Upper lobe of left lung (tissue), 6 donors: Measurements from ENCODE around the gene ATP12A. TPM values are rescaled to one million over a fixed set of nuclear protein-coding genes. Genes with fewer than 3 reads are reported as not detected.

ENCODE experiments used
- ATAC-seq, 2 donors: fragments of 200-7000 bp; cut with Tn5 transposase; one replicate each; pipeline ENCODE4 v1.9.1; 2022; ENCODE audit warnings: mild to moderate bottlenecking in 2 of 2, moderate library complexity in 2 of 2; ENCODE audit not compliant: low FRiP score in 2 of 2
- DNase-seq, 2 donors: peaks; one replicate each; pipeline ENCODE4 v3.0.0-alpha.2; 2019 to 2020
- H3K27ac ChIP-seq, 4 donors: fragments of 200-600 bp; sonication (generic); one replicate each; pipeline ENCODE4 v1.5.1; 2016 to 2019
- H3K27me3 ChIP-seq, 4 donors: fragments of 200-600 bp; sonication (generic); one replicate each; pipeline ENCODE4 v1.5.1; 2017 to 2019
- H3K36me3 ChIP-seq, 4 donors: fragments of 200-600 bp; sonication (generic); one replicate each; pipeline ENCODE4 v1.5.1; 2016 to 2019
- H3K4me1 ChIP-seq, 4 donors: fragments of 200-600 bp; sonication (generic); one replicate each; pipeline ENCODE4 v1.5.1; 2018 to 2019
- H3K4me3 ChIP-seq, 4 donors: fragments of 200-600 bp; sonication (generic); one replicate each; pipeline ENCODE4 v1.5.1; 2017 to 2019; ENCODE audit warnings: mild to moderate bottlenecking in 2 of 4, moderate library complexity in 1 of 4
- H3K9me3 ChIP-seq, 4 donors: fragments of 200-600 bp; sonication (generic); one replicate each; pipeline ENCODE4 v1.5.1; 2018 to 2019
- CTCF ChIP-seq, 6 experiments: fragments of 450-650 bp in 4 of 6; fragments of 200-600 bp in 2 of 6; sonication (generic) in 2 of 6; IDR thresholded peaks; one replicate each; pipeline ENCODE4 v1.5.1; 2016 to 2019; ENCODE audit warnings: antibody characterized with exemption in 6 of 6
- EP300 ChIP-seq, 4 donors: sonication (generic); formaldehyde crosslinking; IDR thresholded peaks; one replicate each; pipeline ENCODE4 v1.5.1; 2017; ENCODE audit warnings: antibody characterized with exemption in 4 of 4, control low read depth in 2 of 4
- POLR2A ChIP-seq, 4 donors: fragments of 450-650 bp; IDR thresholded peaks; one replicate each; pipeline ENCODE4 v1.5.1; 2016 to 2017; ENCODE audit warnings: antibody characterized with exemption in 4 of 4, mild to moderate bottlenecking in 2 of 4
- POLR2AphosphoS5 ChIP-seq, 2 donors: sonication (generic); formaldehyde crosslinking; IDR thresholded peaks; one replicate each; pipeline ENCODE4 v1.5.1; 2017; ENCODE audit warnings: antibody characterized with exemption in 2 of 2
- WGBS, 2 donors: methylation state at CpG; one replicate each; pipeline ENCODE4 v1.1.5; 2017 to 2018; 5-methylcytosine and 5-hydroxymethylcytosine counted together
- total RNA-seq, 6 donors: library from RNA; depleted of rRNA in 4 of 6; stranded (reverse); fragments of >200 nt in 4 of 6; gene quantifications; one replicate each; pipeline versions ENCODE4 v1.1.0 to v1.2.1, GENCODE V29; 2016 to 2021
- donor health status: DM: no; HTN: no; CAD: no; lungs with moderate emphysema.
- donor health status: DM: no; HTN: yes; CAD: no; lungs with severe emphysema.

ATP12A gene
- total RNA-seq, 6 donors from 2014 or later: 0.22 to 10.0 (median 0.34) TPM; not detected in 1

GRCh38 chr13:24706886-24707585 lies 26.8 kb downstream of the ATP12A start:
- no peak overlapping the region for H3K27ac ChIP-seq
- no peaks in the 10 kb centered on the region for H3K4me1 ChIP-seq
- H3K36me3 ChIP-seq: no peaks in the 10 kb centered on the region
- WGBS, 2 donors: 88 to 91% methylated on average over 12 to 14 of the region's 14 CpGs
- H3K9me3 ChIP-seq: no peaks in the 10 kb centered on the region
- DNase-seq (no peak), ATAC-seq (no peak)
- TF ChIP-seq CTCF (IDR thresholded peaks at IDR 0.05): no peak
- no peak for TF ChIP-seq POLR2AphosphoS5 (IDR thresholded peaks at IDR 0.05)
- TF ChIP-seq POLR2A (IDR thresholded peaks at IDR 0.05): no peak
- no peak for TF ChIP-seq EP300 (IDR thresholded peaks at IDR 0.05)
- H3K4me3 ChIP-seq: no peak overlapping the region
- H3K27me3 ChIP-seq: no peaks in the 10 kb centered on the region

- no peak overlapping the region for H3K27ac ChIP-seq
- ATAC-seq (no peak), DNase-seq (no peak)
- H3K4me1 ChIP-seq: no peaks in the 10 kb centered on the region
- TF ChIP-seq CTCF (IDR thresholded peaks at IDR 0.05) (no peak), POLR2AphosphoS5 (IDR thresholded peaks at IDR 0.05) (no peak), EP300 (IDR thresholded peaks at IDR 0.05) (no peak), POLR2A (IDR thresholded peaks at IDR 0.05) (no peak)
- H3K36me3 ChIP-seq: no peaks in the 10 kb centered on the region
- 66 to 70% methylated on average over 16 to 18 of the region's 18 CpGs for WGBS, 2 donors
- H3K27me3 ChIP-seq: no peaks in the 10 kb centered on the region
- H3K9me3 ChIP-seq: no peaks in the 10 kb centered on the region
- no peak overlapping the region for H3K4me3 ChIP-seq
Observed at GRCh38 chr13:24709186-24709913, 29.1 kb downstream of the ATP12A start.

DNA sequence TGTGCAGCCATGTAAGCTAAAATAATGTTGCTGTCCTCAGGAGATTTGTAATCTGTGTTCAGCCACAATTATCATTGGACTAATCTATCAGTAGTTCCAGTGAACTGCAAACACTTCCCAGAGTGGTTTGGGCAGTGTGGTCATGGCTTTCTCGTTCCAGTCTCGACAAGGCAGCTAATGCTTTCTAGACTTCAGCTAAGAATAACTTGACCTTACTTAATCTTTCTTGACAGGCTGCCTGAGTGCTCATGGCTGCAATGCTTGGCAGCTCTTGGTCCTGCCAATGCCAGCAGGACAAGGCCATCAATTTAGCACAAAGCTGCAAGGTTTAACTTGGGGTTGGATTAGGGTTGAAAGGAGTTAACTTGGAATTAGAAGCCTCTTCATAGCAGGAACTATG lies 32.8 kb downstream of the ATP12A start:
- TF ChIP-seq POLR2A (IDR thresholded peaks at IDR 0.05): no peak
- TF ChIP-seq CTCF (IDR thresholded peaks at IDR 0.05): no peak
- no peak for TF ChIP-seq POLR2AphosphoS5 (IDR thresholded peaks at IDR 0.05)
- no peak for TF ChIP-seq EP300 (IDR thresholded peaks at IDR 0.05)
- 21 to 31% methylated on average over 2 of the region's 2 CpGs for WGBS, 2 donors
- Histone ChIP-seq H3K36me3 (no peaks in the 10 kb centered on the region), H3K27me3 (no peaks in the 10 kb centered on the region), H3K4me1 (no peaks in the 10 kb centered on the region), H3K4me3 (no peak overlapping the region), H3K27ac (no peak overlapping the region), H3K9me3 (no peaks in the 10 kb centered on the region)
- ATAC-seq (no peak), DNase-seq (no peak)

DNA sequence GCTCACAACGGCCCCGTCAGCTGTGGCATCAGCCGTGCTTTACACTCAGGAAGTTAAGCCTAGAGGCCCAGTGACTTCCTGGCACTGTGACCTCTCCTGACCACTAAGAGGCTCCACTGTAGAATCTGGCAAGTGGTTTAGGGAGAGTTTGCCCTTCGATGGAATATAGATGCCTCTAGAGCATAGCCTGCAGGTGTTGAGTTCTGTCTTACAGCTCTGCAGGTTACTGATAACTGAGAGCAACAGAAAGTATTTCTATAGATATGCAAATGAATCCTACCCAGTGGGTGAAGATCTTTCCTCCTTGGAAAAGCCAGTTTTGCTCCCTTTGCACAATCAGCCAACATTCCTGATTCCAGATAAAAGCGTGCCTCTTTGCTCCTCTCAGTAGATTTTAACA lies 35.8 kb downstream of the ATP12A start:
- Histone ChIP-seq H3K9me3 (no peaks in the 10 kb centered on the region), H3K27me3 (no peaks in the 10 kb centered on the region), H3K36me3 (no peaks in the 10 kb centered on the region), H3K4me3 (no peak overlapping the region), H3K4me1 (no peaks in the 10 kb centered on the region), H3K27ac (no peak overlapping the region)
- TF ChIP-seq POLR2AphosphoS5 (IDR thresholded peaks at IDR 0.05) (no peak), CTCF (IDR thresholded peaks at IDR 0.05) (no peak), EP300 (IDR thresholded peaks at IDR 0.05) (no peak)
- ATAC-seq (no peak), DNase-seq (no peak)
- WGBS, 2 donors: 30 to 31% methylated on average over 5 of the region's 5 CpGs
